ENCODE measurements around the gene ZNF837. TPM values are rescaled to one million over a fixed set of nuclear protein-coding genes. Genes with fewer than 3 reads are reported as not detected.

Gene ZNF837
- total RNA-seq, 1 donor from 2014 or later, result not detected

- H3K4me3 ChIP-seq, result peak overlapping the region; percentile 60 to 72
- peaks cover 0 to 2% of the 10 kb centered on the region in 2 donors for H3K4me1 ChIP-seq
- no peaks in the 10 kb centered on the region for H3K36me3 ChIP-seq
- peak in 1 of 2 donors; percentile 71 for DNase-seq (ENCODE audit: low spot score in 2 of 2)
- no peaks in the 10 kb centered on the region for H3K9me3 ChIP-seq
- H3K27me3 ChIP-seq, result no peaks in the 10 kb centered on the region
- peak overlapping the region; percentile 70 to 82 for H3K27ac ChIP-seq
- no peak for TF ChIP-seq CTCF (IDR thresholded peaks at IDR 0.05)
- intact Hi-C loops (cut with DNase I), result no loop called here
These were observed 33.6 kb downstream of the ZNF837 start for GRCh38 chr19:58346961-58347929.

- DNase-seq (ENCODE audit: low spot score in 2 of 2), result no peak
- Histone ChIP-seq H3K4me1 (peaks cover 0 to 2% of the 10 kb centered on the region in 2 donors), H3K9me3 (no peaks in the 10 kb centered on the region), H3K27me3 (no peaks in the 10 kb centered on the region), H3K27ac (no peak overlapping the region), H3K4me3 (no peak overlapping the region), H3K36me3 (peaks cover 0 to 17% of the 10 kb centered on the region in 2 donors)
- TF ChIP-seq CTCF (IDR thresholded peaks at IDR 0.05), result no peak
- intact Hi-C loops (cut with DNase I), result no loop called here
These were observed 35.3 kb downstream of the ZNF837 start for GRCh38 chr19:58345558-58345957.

GRCh38 chr19:58338825-58339558, 41.8 kb downstream of the ZNF837 start:
- Histone ChIP-seq H3K27me3 (no peaks in the 10 kb centered on the region), H3K9me3 (peaks cover 0 to 8% of the 10 kb centered on the region in 2 donors), H3K4me1 (no peaks in the 10 kb centered on the region), H3K4me3 (no peak overlapping the region), H3K36me3 (peaks cover 39 to 71% of the 10 kb centered on the region in 2 donors), H3K27ac (no peak overlapping the region)
- no peak for DNase-seq (ENCODE audit: low spot score in 2 of 2)
- TF ChIP-seq CTCF (IDR thresholded peaks at IDR 0.05), result no peak
- intact Hi-C loops (cut with DNase I), result no loop called here

- TF ChIP-seq CTCF (IDR thresholded peaks at IDR 0.05), result no peak
- DNase-seq (ENCODE audit: low spot score in 2 of 2), result no peak
- Histone ChIP-seq H3K4me1 (no peaks in the 10 kb centered on the region), H3K27me3 (no peaks in the 10 kb centered on the region), H3K4me3 (no peak overlapping the region), H3K9me3 (peaks cover 0 to 8% of the 10 kb centered on the region in 2 donors), H3K36me3 (peaks cover 39 to 71% of the 10 kb centered on the region in 2 donors), H3K27ac (no peak overlapping the region)
- intact Hi-C loops (cut with DNase I), result no loop called here
These were observed 42.5 kb downstream of the ZNF837 start for GRCh38 chr19:58338336-58338735.

- Histone ChIP-seq H3K27me3 (no peaks in the 10 kb centered on the region), H3K9me3 (peaks cover 0 to 8% of the 10 kb centered on the region in 2 donors), H3K4me3 (no peak overlapping the region), H3K36me3 (peaks cover 39 to 66% of the 10 kb centered on the region in 2 donors), H3K27ac (no peak overlapping the region), H3K4me1 (no peaks in the 10 kb centered on the region)
- intact Hi-C loops (cut with DNase I), result no loop called here
- DNase-seq (ENCODE audit: low spot score in 2 of 2), result no peak
- TF ChIP-seq CTCF (IDR thresholded peaks at IDR 0.05), result no peak
These were observed 44.0 kb downstream of the ZNF837 start for GRCh38 chr19:58336820-58337219.
